GM12874 (cell line): ENCODE results near the gene ACIN1.

Experiments used
- TF ChIP-seq, protein P1 (sequence below): IDR thresholded peaks from 2 replicates; pipeline ENCODE4 v1.5.1; 2011; ENCODE audit warnings: low read depth, mild to moderate bottlenecking, control low read depth, low read length, moderate library complexity; ENCODE audit not compliant: insufficient read depth

Gene ACIN1

DNA sequence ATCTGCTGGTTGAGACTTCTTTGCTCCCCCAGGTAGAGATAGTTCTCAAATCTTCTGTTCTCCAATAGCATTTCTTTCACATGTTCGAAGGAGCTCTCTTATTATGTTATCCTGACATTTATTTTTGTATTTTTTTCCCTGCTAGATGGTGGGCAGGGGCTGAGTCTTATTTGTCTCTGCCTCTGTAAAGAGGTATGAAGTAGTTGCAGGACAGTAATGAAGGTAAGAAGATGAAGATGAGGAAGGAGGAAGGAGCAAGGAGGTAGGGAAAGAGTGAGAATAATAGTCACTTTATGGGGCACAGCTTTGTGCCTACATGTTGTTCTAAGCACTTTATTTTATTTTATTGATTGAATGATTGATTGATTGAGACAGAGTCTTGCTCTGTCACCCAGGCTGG lies 14.8 kb upstream of the ACIN1 start:
- TF ChIP-seq, protein P1, sequence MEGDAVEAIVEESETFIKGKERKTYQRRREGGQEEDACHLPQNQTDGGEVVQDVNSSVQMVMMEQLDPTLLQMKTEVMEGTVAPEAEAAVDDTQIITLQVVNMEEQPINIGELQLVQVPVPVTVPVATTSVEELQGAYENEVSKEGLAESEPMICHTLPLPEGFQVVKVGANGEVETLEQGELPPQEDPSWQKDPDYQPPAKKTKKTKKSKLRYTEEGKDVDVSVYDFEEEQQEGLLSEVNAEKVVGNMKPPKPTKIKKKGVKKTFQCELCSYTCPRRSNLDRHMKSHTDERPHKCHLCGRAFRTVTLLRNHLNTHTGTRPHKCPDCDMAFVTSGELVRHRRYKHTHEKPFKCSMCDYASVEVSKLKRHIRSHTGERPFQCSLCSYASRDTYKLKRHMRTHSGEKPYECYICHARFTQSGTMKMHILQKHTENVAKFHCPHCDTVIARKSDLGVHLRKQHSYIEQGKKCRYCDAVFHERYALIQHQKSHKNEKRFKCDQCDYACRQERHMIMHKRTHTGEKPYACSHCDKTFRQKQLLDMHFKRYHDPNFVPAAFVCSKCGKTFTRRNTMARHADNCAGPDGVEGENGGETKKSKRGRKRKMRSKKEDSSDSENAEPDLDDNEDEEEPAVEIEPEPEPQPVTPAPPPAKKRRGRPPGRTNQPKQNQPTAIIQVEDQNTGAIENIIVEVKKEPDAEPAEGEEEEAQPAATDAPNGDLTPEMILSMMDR = no peak

DNA sequence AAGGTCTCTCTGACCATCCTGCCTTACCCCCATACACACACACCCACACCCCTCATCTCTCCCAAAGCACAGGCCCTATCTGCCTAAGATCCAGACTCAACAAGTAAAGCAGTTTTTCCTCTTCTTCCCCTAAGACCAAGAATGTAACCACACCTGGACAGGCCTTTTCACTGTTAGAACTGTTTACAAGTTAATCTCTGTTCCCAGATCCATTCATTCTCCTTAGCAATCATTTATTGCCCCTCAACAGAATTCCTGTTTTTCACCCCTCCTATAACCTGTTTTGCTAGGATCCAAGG lies 11.8 kb upstream of the ACIN1 start:
- TF ChIP-seq, protein P1 = no peak

DNA sequence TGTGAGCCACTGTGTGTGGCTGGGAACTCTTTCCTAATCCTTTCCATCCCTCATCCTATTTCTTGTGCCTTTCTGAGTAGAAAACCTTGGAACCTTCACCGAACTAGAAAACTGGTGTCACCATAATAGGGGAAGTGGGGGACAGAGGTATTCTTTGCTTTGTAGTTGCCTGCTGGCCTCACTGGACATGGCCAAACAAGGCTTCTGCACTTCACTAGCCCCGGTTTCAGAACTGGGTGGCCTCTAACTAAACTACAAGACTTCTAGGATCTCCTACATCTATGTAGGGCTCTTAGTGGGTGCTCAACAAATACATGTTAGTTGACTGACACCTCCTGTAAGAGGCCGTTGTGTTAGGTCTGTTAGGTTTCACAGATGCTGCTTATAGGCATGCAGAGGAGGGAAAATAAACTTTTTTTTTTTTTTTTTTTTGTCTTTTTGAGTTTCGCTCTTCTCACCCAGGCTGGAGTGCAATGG lies 10.4 kb upstream of the ACIN1 start:
- TF ChIP-seq, protein P1 = no peak

GRCh38 chr14:23104591-23105347 lies 9.8 kb upstream of the ACIN1 start, which contains the start of gene CIROP:
Gene CIROP, minus strand, starts transcription at chr14:23104989. Its CDS starts 69 bp downstream, at chr14:23104920.
- TF ChIP-seq, protein P1 = no peak

DNA sequence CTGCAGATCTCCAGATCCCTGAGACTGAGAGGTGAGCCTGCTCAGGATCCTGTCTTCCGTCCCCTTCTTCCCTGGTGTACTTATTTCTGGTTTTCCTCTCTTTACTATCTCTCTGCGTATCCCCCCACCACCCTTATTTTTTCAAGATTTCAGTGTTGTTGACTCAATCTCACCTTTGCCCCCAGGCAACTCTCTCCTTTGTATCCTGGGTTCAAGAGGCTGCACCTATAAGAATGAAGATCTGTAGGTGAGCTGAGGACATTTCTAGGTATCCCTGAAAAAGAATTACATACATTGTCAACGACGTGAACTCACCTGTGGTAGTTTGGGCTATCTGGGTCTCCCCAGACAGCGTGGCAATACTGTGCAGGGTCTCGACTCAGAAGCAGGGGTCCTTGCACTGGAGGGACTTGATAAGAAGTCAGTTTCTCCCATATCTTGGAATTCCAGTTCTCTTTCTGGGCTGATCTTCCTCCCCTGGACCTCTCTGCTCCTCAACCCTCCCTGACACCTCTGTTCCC lies 9.2 kb upstream of the ACIN1 start:
- TF ChIP-seq, protein P1 = no peak

GRCh38 chr14:23103581-23103980 lies 8.6 kb upstream of the ACIN1 start:
- TF ChIP-seq, protein P1 = no peak

- TF ChIP-seq, protein P1 = no peak
These were observed 7.9 kb upstream of the ACIN1 start for GRCh38 chr14:23102801-23103200.
